ENCODE results near the gene DPEP1.
"Not testable (repeated sequence)": the region's sequence is repeated elsewhere in the genome, so short reads cannot be mapped to it uniquely, and the experiment has no call there.

Gene DPEP1

DNA sequence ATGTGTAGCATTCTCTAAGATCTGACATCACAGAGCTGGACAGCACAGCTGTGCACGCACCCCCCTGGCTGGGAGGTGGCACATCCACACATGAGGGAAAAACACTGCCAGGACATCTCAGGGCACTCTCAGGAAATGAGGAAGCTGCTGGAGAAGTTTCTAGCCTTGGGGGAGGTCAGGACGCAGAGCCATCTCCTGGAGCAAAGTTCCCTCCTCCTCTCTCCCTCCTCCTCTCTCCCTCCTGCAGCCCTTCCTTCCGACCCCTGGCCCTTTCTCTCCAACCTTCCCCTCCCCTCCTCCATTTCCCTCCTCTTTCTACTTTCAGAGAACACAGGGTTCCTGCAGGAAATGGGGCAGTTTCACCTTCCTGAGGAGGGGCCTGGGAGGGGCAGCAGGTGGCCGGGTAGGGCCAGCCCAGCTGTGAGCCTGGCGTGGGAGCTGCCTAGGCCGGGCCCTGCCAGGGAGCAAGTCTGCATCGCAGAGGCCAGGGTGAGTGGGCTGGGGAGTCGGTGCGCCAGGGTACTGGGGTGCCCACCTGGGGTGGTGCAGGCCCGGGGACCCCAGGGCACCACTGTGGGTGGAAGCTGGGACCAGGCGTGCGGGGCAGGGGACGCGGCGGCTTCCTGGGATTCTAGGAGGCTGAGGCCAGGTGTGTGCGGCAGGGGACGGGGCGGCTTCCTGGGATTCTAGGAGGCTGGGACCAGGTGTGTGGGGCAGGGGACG, at the start of gene DPEP1:
Gene DPEP1, plus strand, starts transcription at position 412 of the 723 bp plus-strand sequence. CDS start 16,769 bp downstream, outside the sequence.
- DNase-seq, result no peak

DNA sequence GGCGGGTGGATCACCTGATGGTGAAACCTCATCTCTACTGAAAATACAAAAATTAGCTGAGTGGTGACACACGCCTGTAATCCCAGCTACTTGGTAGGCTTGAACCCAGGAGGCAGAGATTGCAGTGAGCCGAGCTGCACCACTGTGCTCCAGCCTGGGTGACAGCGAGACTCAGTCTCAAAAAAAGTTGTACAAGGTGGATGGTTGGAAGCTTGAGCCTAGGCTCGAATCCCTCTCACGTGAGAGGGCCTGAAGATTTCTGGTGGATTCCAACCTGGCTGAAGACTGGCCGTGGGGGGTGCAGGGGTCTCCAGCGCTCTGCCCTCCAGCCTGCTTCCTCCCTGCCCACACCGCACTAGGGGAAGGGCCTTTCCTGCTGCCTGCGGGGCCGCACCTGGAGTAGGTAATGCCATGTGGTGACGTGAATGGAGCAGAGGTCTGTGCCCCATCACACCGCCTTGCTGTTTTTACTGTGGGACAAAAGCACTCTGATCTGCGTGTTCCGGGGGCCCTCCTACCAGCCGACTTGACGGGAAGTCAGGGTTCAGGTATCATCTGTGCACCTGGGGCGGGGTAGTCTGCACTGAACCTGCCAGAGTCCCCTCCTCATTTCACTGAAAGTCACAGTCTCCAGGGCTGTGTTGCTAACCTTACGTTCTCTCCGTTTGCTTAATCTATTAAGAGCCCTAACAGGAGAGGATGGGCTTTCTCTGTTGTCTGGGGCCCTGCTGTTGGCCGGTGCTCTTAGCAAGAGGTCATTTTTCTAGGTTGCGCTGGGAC, 48.8 kb upstream of the DPEP1 start:
- peak; percentile 25 for DNase-seq

DNA sequence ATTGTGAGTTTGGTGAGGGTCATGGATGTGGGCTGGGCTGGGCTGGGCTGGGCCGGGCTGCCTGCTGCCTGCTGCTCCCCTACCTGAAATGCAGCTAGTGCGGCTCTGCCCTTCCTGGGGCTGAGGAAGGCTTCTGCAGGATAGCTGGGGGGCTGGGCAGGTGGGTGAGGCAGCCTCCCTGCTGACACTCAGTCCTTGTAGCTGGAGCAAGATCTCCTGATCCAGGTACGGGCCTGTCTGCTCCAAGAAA, 48.3 kb upstream of the DPEP1 start:
- DNase-seq, result no peak

GRCh38 chr16:89565506-89566372, 47.7 kb upstream of the DPEP1 start:
- DNase-seq, result peak; percentile 66

GRCh38 chr16:89567656-89568594, 45.5 kb upstream of the DPEP1 start:
- no peak for DNase-seq

DNA sequence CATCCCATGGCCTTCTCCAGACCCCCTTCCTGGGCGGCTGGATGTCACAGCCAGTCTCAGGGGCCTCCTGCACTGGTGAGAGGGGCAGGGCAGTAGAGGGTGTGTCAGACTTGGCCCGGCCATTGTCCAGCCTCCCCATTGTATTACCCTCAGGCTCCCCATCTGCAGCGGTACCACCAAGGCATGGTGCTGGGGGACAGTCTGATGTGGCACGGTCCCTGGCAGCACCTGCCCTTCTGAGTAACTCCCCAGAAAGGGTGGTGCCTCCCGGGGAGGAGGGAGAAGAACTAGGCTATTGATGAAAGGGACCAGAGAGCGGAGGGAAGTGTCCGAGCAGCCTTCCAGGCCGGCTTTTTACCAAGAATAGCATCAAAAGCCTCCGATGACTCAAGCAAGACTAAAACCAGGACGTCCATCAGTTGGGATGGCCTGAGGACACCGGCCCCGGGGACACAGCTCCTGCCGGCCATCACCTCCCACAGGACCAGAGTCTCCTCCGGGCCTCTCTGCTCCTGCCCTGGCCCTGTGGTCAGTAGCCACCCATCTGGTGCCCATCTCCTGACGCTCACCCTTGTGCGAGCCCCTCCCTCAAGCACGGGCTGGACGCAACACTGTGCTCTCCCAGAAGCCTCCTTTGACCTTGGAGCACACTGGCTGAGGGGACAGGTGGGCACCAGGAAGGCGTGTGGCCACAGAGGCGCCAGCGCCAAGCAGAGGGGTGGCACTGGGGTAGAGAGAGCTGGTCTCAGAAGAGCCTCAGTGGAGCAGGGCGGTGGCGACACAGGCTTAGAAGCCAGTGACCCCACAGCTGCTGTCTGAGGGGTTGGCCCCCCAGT, 43.7 kb upstream of the DPEP1 start:
- no peak for DNase-seq

GRCh38 chr16:89570342-89570923, 43.0 kb upstream of the DPEP1 start:
- DNase-seq, result no peak

DNA sequence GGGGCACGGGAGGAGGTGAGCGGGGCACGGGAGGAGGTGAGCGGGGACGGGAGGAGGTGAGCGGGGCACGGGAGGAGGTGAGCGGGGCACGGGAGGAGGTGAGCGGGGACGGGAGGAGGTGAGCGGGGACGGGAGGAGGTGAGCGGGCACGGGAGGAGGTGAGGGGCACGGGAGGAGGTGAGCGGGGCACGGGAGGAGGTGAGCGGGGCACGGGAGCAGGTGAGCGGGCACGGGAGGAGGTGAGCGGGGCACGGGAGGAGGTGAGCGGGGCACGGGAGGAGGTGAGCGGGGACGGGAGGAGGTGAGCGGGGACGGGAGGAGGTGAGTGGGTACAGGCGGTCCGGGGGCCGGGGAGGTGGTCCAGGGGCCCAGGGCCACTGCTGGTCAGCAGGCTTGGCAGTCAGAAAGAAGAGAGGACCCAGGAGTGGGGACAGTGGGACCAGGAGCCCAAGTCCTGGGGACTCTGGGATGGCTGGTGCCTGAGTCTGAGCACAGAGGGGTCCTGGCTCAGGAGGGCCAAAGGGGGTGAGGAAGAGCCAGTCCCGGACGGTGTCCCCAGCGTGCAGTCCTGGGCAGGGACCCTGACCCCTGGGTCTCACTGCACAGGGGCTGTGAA, 42.4 kb upstream of the DPEP1 start:
- DNase-seq, result not testable (repeated sequence)

DNA sequence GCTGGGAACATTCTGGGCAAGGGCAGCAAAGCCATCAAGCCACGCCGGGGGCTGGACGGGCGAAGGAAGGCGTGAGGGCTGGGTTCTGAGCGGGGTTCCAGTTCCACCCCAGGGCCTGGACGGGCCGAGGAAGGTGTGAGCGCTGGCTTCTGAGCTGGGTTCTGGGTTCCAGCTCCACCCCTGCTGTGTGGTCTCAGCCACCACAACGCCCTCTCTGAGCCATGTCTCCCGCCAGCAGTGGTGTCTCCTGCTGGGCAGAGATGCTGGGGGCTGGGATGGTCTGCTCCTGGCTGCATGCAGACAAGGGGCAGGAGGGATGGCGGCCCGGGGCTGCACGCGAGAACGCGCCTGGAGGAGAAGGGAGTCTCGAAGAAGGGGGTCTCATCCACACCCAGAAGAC, 41.8 kb upstream of the DPEP1 start:
- DNase-seq, result no peak

GRCh38 chr16:89572073-89572484, 41.4 kb upstream of the DPEP1 start:
- DNase-seq, result no peak

DNA sequence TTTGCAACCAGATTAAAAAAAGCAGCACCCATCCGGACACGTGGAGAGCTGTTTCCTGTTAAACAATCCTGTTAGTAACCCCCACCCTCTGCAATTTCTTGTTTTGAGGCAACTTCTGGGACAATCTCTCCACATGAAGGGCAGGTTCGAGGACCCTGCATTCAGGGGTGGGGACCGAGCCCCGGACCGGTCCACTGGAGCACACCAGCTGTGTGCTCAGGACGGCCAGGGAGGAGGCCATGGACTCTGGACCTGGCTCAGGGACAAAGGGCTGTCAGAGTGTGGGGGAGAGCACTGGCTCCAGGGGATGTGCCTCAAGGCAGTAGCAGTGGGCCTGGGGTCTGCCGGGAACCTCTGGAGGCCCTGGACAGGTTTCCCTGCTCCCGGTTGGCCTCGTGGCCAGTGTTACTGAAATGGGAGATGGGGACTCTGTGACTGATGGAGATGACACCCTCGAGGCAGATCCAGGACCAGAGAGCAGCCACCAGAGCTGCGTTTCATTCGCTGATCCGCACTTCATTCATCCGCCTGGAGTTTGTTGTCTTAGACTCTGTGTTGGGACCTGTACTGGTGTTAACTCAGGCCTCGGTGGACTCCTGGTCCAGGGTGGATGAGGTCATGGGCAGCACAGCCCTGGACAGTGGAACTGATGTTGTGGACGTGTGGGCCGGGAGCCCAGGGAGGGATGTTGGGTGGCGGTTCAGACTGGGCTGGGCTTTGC, 40.8 kb upstream of the DPEP1 start:
- no peak for DNase-seq

GRCh38 chr16:89573826-89574680, 39.4 kb upstream of the DPEP1 start:
- no peak for DNase-seq

DNA sequence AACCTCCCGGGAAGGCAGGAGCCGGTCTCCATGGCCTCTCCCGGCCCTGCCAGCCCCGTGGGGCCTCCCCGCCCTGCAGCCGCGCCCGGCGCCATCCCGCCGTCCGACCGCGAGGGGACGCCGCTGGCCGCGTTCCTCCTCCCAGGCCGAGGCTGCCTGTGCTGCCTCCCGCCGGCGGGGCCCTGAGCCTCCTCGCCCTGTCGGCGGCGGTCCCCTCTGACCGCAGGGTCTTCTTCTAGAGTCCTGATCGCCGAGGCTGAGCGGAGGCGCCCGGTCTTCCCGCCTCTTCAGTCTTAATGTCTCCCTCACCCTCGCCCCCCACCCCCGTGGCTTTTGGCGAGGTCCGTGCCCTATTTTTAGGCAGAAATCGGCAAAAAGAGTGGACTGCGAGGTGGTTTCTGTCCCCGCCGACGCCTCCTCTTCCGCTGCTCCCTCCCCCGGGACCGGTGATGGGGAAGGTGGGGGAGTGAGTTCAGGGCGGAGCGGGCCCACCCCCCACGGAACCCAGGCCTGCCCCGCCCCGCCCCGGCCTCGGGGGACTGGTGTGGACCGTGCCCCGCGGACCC, 38.7 kb upstream of the DPEP1 start:
- peak; percentile 55 for DNase-seq

GRCh38 chr16:89575247-89576152, 37.9 kb upstream of the DPEP1 start, which contains the start of gene CPNE7:
Gene CPNE7 (plus strand): TSS chr16:89575758. CDS start chr16:89575898, 140 bp downstream.
- no peak for DNase-seq

DNA sequence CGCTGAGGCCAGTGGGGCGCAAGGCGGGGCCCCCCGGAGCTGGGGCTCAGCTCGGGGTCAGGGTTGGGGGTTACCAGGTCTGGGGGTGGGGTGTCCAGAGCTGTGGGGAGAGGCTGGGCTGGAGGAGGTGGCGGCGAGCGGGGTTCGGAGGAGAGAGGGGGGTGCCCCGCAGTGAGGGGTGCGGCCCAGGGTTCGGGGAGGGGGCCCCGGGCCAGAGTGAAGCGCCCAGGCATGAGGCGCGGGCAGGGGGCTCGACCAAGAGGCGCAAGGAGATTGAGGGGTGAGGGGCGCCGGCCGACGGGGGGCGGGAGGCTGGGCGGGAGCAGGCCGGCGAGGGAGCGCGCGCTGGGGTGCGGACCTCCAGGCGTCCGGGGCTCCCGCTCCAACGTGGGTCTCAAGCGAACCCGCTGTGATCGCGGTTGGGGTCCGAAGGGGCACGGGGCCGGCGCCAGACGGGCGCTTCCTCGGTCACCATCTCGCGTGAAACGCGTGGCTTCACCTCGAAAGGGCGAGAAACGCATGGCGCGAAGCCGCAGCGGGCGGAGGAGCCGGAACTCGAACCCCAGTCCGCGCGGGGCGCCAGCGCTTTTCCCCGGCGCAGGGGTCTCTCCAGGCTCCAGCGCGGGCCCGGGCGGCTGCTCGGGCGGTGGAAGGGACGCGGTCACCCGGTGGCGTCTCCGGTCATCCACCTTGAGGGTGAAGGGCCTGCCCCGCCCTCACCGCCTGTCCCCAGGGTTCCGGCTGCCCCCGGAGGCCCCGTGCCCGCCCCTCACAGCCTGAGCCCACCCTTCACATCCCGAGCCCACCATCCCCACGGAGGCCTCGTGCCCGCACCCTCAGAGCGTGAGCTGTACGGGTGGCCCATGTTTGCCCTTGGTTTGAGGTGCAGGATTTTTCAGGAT, 37.0 kb upstream of the DPEP1 start:
- DNase-seq, result no peak

GRCh38 chr16:89577055-89577759, 36.2 kb upstream of the DPEP1 start:
- no peak for DNase-seq
